Lung (tissue), 12 donors: ENCODE measurements around the gene ATM. TPM values are rescaled to one million over a fixed set of nuclear protein-coding genes. Genes with fewer than 3 reads are reported as not detected.
"Not testable (repeated sequence)": the region's sequence is repeated elsewhere in the genome, so short reads cannot be mapped to it uniquely, and the experiment has no call there.

ENCODE experiments used
- ATAC-seq: fragments of 200-7000 bp; cut with Tn5 transposase; one replicate; pipeline ENCODE4 v1.9.1; 2020; ENCODE audit warnings: moderate number of reproducible peaks; ENCODE audit not compliant: insufficient read depth, low FRiP score
- DNase-seq, 3 donors: peaks; one replicate each; pipeline ENCODE4 v3.0.0-alpha.2; 2013 to 2017
- H3K27ac ChIP-seq, 2 donors: one replicate each; pipeline ENCODE4 v1.5.1; 2013; ENCODE audit warnings: mild to moderate bottlenecking in 2 of 2, moderate library complexity in 2 of 2, control low read depth in 1 of 2, inconsistent platforms in 1 of 2, low read depth in 1 of 2, low read length in 1 of 2
- H3K27me3 ChIP-seq, 3 donors: one replicate each; pipeline ENCODE4 v1.5.1; 2013; ENCODE audit warnings: low read length in 2 of 3; ENCODE audit not compliant: control insufficient read depth in 3 of 3, insufficient read depth in 3 of 3
- H3K36me3 ChIP-seq, 4 donors: one replicate each; pipeline ENCODE4 v1.5.1; 2013; ENCODE audit warnings: low read length in 4 of 4, mild to moderate bottlenecking in 1 of 4, moderate library complexity in 1 of 4; ENCODE audit not compliant: control insufficient read depth in 4 of 4, insufficient read depth in 4 of 4
- H3K4me1 ChIP-seq, 5 donors: one replicate each; pipeline ENCODE4 v1.5.1; 2013; ENCODE audit warnings: low read length in 5 of 5, mild to moderate bottlenecking in 2 of 5, moderate library complexity in 1 of 5; ENCODE audit not compliant: control insufficient read depth in 5 of 5, insufficient read depth in 5 of 5
- H3K4me3 ChIP-seq: one replicate; pipeline ENCODE4 v1.5.1; 2013; ENCODE audit warnings: mild to moderate bottlenecking, control low read depth, moderate library complexity
- H3K9ac ChIP-seq, 2 donors: one replicate each; pipeline ENCODE4 v1.5.1; 2013; ENCODE audit warnings: low read length in 2 of 2, control low read depth in 1 of 2; ENCODE audit not compliant: insufficient read depth in 1 of 2
- H3K9me3 ChIP-seq, 4 donors: one replicate each; pipeline ENCODE4 v1.5.1; 2013; ENCODE audit warnings: low read length in 3 of 4, mild to moderate bottlenecking in 1 of 4, moderate library complexity in 1 of 4; ENCODE audit not compliant: control insufficient read depth in 4 of 4, insufficient read depth in 3 of 4
- WGBS, 2 donors: extraction: QIAGEN DNeasy Blood & Tissue Kit; methylation state at CpG; one replicate each; pipeline ENCODE4 v1.1.7; 2013; 5-methylcytosine and 5-hydroxymethylcytosine counted together
- polyA plus RNA-seq, 2 donors: library from polyadenylated mRNA; stranded (reverse); fragments of 200-250 nt; gene quantifications; one replicate each; pipeline ENCODE4 v1.2.1, GENCODE V29; 2013
- total RNA-seq, 2 donors: library from RNA; depleted of rRNA in 1 of 2; stranded (reverse); fragments of >200 nt in 1 of 2; gene quantifications; one replicate each; pipeline ENCODE4 v1.2.1, GENCODE V29; 2014 to 2021
- TF ChIP-seq, protein P1 (sequence below): IDR thresholded peaks from 2 replicates; pipeline ENCODE4 v1.5.1; 2012; ENCODE audit warnings: mild to moderate bottlenecking; ENCODE audit errors: control extremely low read depth, extremely low read depth
- donor health status: control.
- donor health status: control.
- donor health status: Bipolar disorder and iron deficiency.
- donor health status: healthy.
- donor health status: DM: yes; HTN: yes; CAD: no.

Gene ATM
- total and polyA plus RNA-seq, 4 donors, result 14.9 to 165 (median 29.9) TPM

GRCh38 chr11:108369064-108369463, 146.2 kb downstream of the ATM start:
- Histone ChIP-seq H3K9me3 (no peaks in the 10 kb centered on the region), H3K36me3 (peaks cover 5 to 11% (median 7%) of the 10 kb centered on the region in 4 donors), H3K9ac (no peak overlapping the region), H3K27me3 (no peaks in the 10 kb centered on the region), H3K27ac (no peak overlapping the region), H3K4me3 (no peak overlapping the region), H3K4me1 (no peaks in the 10 kb centered on the region)
- ATAC-seq (no peak), DNase-seq (no peak)
- 78 to 86% methylated on average over 5 of the region's 5 CpGs for WGBS, 2 donors
- TF ChIP-seq, protein P1, sequence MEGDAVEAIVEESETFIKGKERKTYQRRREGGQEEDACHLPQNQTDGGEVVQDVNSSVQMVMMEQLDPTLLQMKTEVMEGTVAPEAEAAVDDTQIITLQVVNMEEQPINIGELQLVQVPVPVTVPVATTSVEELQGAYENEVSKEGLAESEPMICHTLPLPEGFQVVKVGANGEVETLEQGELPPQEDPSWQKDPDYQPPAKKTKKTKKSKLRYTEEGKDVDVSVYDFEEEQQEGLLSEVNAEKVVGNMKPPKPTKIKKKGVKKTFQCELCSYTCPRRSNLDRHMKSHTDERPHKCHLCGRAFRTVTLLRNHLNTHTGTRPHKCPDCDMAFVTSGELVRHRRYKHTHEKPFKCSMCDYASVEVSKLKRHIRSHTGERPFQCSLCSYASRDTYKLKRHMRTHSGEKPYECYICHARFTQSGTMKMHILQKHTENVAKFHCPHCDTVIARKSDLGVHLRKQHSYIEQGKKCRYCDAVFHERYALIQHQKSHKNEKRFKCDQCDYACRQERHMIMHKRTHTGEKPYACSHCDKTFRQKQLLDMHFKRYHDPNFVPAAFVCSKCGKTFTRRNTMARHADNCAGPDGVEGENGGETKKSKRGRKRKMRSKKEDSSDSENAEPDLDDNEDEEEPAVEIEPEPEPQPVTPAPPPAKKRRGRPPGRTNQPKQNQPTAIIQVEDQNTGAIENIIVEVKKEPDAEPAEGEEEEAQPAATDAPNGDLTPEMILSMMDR, result no peak

GRCh38 chr11:108370315-108370714, 147.4 kb downstream of the ATM start:
- DNase-seq, result no peak
- no peak for ATAC-seq
- Histone ChIP-seq H3K9me3 (no peaks in the 10 kb centered on the region), H3K4me3 (no peak overlapping the region), H3K4me1 (no peaks in the 10 kb centered on the region), H3K36me3 (peaks cover 3 to 5% (median 3%) of the 10 kb centered on the region in 4 donors), H3K27me3 (no peaks in the 10 kb centered on the region), H3K27ac (no peak overlapping the region), H3K9ac (no peak overlapping the region)
- TF ChIP-seq, protein P1, result no peak

GRCh38 chr11:108370990-108371389, 148.1 kb downstream of the ATM start:
- ATAC-seq, result no peak
- no peak for DNase-seq
- 76 to 78% methylated on average over 5 of the region's 5 CpGs for WGBS, 2 donors
- Histone ChIP-seq H3K27me3 (no peaks in the 10 kb centered on the region), H3K4me3 (no peak overlapping the region), H3K36me3 (peaks cover 0 to 3% (median 2%) of the 10 kb centered on the region in 4 donors), H3K9me3 (no peaks in the 10 kb centered on the region), H3K27ac (no peak overlapping the region), H3K9ac (no peak overlapping the region), H3K4me1 (no peaks in the 10 kb centered on the region)
- TF ChIP-seq, protein P1, result no peak

GRCh38 chr11:108373505-108373904, 150.6 kb downstream of the ATM start:
- not testable (repeated sequence) for ATAC-seq
- WGBS, 2 donors, result 95 to 98% methylated on average over 24 of the region's 24 CpGs

More at GRCh38 chr11:108373505-108373904, 150.6 kb downstream of the ATM start:
- H3K4me3 ChIP-seq, H3K4me1 ChIP-seq, H3K36me3 ChIP-seq, H3K27me3 ChIP-seq, H3K9me3 ChIP-seq, DNase-seq, H3K9ac ChIP-seq, H3K27ac ChIP-seq: not testable (repeated sequence)
